ENCODE measurements around the gene JAKMIP1.
A peak's percentile ranks its signal among the peaks of the same experiment; 100 is the strongest.

The JAKMIP1 gene

GRCh38 chr4:6002926-6003325, 197.4 kb downstream of the JAKMIP1 start:
- TF ChIP-seq CTCF (IDR thresholded peaks at IDR 0.05; ENCODE audit: low read depth, low read length, missing control alignments) = no peak
- H3K4me3 ChIP-seq (ENCODE audit: low read depth, low read length) = no peak overlapping the region
- no peak for DNase-seq (ENCODE audit: low read depth)

- no peak for DNase-seq (ENCODE audit: low read depth)
- TF ChIP-seq CTCF (IDR thresholded peaks at IDR 0.05; ENCODE audit: low read depth, low read length, missing control alignments) = no peak
- H3K4me3 ChIP-seq (ENCODE audit: low read depth, low read length) = no peak overlapping the region
Measured at GRCh38 chr4:6002492-6002833, 197.9 kb downstream of the JAKMIP1 start.

- no peak for TF ChIP-seq CTCF (IDR thresholded peaks at IDR 0.05; ENCODE audit: low read depth, low read length, missing control alignments)
- DNase-seq (ENCODE audit: low read depth) = no peak
- H3K4me3 ChIP-seq (ENCODE audit: low read depth, low read length) = no peak overlapping the region
Measured at GRCh38 chr4:6001680-6002491, 198.5 kb downstream of the JAKMIP1 start.

DNA sequence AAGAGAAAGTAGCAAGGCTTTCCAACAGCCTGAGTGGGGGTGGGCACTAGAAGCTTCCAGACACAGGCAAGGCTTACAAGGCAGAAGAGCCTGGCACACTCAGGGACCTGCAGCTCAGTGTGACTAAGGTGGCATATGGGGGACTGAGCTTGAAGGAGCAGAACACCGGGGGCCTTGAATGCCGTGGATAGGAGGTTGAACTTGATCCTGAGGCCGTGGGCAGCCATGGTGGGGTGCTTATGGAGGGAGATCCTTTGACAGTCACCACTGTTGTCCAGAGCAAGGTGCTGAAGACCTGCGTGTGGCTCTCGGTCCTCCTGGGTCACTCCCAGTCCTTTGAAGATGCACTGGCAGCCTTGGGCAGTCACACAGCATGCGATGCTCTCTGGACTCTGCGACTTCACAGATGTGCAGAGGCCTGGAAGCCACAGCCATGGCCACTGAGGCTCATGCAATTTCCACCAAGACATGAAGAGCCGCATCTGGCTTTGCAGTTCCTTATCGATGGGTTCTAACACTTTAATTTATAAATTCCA, 200.5 kb downstream of the JAKMIP1 start:
- no peak overlapping the region for H3K4me3 ChIP-seq (ENCODE audit: low read depth, low read length)
- DNase-seq (ENCODE audit: low read depth) = no peak
- TF ChIP-seq CTCF (IDR thresholded peaks at IDR 0.05; ENCODE audit: low read depth, low read length, missing control alignments) = no peak

GRCh38 chr4:5999356-5999755, 201.0 kb downstream of the JAKMIP1 start:
- TF ChIP-seq CTCF (IDR thresholded peaks at IDR 0.05; ENCODE audit: low read depth, low read length, missing control alignments) = no peak
- DNase-seq (ENCODE audit: low read depth) = no peak
- H3K4me3 ChIP-seq (ENCODE audit: low read depth, low read length) = no peak overlapping the region

- peak; percentile 31 for DNase-seq (ENCODE audit: low read depth)
- TF ChIP-seq CTCF (IDR thresholded peaks at IDR 0.05; ENCODE audit: low read depth, low read length, missing control alignments) = peak; percentile 98
- no peak overlapping the region for H3K4me3 ChIP-seq (ENCODE audit: low read depth, low read length)
Measured at GRCh38 chr4:5998333-5998936, 201.9 kb downstream of the JAKMIP1 start.
